HG03280 (cell line): ENCODE data around the gene LRRC52.
A peak's percentile ranks its signal among the peaks of the same experiment; 100 is the strongest.
"Not testable (repeated sequence)": the region's sequence is repeated elsewhere in the genome, so short reads cannot be mapped to it uniquely, and the experiment has no call there.

Experiments used
- ATAC-seq: cut with Tn5 transposase; IDR thresholded peaks from one replicate; pipeline ENCODE4 v1.9.1; 2021; ENCODE audit warnings: mild to moderate bottlenecking, moderate library complexity; ENCODE audit not compliant: unreplicated experiment

Gene LRRC52

DNA sequence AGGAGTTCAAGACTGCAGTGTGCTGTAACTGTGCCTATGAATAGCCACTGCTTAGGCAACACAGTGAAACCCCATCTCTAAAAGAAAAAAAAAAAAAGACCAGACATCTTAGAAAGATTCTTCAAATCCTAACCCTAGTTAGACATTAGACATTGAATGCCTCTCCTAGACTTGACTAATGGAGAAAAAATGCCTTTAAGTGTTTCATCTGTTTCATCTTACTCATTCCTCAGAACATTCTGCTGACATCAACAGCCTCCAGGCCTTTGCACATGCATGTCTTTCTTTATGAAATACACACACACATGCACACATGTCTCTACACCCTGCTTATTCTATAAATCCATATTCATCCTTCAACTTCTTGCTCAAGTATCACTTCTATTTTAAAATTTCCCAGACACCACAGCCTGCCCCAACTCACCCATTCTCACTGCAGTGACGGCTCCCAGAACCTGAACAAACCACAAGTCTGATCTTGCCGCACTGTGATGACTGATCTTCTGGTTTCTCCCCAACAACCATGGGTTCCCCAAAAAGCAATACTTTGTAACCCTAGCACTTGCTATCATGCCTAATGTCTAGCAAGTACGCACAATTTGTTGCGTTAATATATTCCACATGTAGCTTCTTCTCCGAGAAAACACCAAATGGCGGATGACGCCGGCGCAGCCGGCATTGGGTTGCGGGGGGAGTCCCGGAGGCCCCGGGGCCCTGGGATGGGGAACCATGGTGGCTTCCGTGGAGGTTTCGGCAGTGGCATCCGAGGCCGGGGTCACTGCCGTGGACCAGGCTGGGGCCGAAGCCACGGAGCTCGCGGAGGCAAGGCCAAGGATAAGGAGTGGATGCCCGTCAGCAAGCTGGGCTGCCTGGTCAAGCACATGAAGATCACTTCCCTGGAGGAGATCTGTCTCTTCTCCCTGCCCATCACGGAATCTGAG, 37.4 kb downstream of the LRRC52 start:
- ATAC-seq, result no peak

DNA sequence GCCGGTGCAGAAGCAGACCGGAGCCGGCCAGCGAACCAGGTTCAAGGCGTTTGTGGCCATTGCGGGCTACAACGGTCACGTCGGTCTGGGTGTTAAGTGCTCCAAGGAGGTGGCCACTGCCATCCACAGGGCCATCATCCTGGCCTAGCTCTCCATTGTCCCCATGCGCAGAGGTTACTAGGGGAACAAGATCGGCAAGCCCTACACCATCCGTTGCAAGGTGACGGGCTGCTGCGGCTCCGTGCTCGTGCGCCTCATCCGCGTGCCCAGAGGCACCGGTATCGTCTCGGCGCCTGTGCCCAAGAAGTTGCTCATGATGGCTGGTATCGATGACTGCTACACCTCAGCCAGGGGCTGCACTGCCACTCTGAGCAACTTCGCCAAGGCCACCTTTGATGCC, 38.1 kb downstream of the LRRC52 start:
- ATAC-seq, result no peak

DNA sequence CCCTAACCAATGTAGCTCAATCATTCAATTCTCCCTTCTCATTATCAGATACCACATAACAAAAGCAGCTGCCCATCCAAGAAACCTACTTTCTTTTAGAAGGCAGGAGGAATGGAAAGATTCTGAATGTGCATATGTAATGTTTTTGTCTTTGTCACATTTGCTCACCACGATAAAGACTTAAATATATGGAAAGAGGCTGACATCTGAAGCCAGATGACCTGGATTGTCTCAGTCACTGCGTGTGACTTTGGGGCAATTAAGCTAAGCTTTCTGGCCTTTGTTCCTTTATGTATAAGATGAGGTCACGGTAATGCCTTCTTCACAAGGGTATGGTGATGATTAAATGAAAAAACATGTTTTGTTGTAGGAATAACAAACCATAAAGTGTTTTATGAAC, 42.6 kb downstream of the LRRC52 start:
- no peak for ATAC-seq

DNA sequence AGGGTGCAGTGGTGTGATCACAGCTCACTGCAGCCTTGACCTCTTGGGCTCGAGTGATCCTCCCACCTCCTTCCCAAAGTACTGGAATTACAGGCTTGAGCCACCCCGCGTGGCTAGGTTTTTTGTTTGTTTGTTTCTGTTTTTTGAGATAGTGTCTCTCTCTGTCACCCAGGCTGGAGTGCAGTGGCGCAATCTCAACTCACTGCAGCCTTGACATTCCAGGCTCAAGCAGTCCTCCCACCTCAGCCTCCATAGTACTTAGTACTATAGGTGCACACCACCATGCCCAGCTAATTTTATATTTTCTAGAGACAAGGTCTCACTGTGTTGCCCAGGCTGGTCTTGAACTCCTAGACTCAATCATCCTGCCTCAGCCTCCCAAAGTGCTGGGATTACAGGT, 47.6 kb downstream of the LRRC52 start:
- ATAC-seq, result not testable (repeated sequence)

- no peak for ATAC-seq
These were observed 49.4 kb downstream of the LRRC52 start for GRCh38 chr1:165592945-165593823.

- ATAC-seq, result no peak
These were observed 51.6 kb downstream of the LRRC52 start for GRCh38 chr1:165595246-165595938.

- ATAC-seq, result peak; percentile 98
These were observed 54.3 kb downstream of the LRRC52 start for GRCh38 chr1:165597883-165598675.

DNA sequence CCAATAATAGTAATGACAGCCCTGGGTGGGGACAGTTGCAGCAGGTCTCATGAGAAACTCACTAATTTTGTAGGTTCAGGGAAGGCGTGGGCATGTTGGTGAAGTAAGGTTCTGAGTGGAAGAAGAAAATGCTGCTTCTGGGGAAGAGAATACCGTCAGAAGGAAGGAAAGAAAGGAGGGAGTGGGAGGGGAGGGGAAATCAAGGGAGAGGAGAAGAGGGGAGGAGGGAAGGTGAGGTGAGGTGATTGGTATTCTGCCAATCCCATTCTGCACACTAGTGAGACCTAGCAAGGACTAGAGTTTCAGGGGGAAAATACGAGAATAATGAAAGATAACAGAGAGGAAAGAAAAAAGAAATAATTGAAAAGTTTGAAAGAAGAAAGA, 54.9 kb downstream of the LRRC52 start:
- no peak for ATAC-seq

GRCh38 chr1:165600793-165601192, 57.0 kb downstream of the LRRC52 start:
- ATAC-seq, result no peak

GRCh38 chr1:165603810-165604209, 60.0 kb downstream of the LRRC52 start:
- no peak for ATAC-seq

DNA sequence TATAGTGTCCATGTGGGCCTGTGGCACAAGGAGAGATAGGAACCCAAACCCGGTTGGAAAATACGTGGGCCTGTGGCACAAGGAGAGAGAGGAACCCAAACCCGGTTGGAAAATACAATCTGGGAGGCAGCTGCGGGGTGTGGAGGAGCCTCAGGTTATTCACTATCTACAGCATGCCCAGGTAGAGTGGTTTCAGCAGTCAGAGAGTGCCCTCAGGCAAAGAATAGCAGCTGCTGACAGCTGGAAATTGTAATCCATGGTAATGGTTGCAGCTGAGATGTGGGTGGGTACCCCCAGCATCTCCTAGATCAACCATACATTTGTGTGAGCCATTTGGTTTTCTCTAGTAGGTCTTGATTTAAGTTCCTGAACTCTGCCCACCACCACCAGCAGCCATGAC, 61.4 kb downstream of the LRRC52 start:
- no peak for ATAC-seq

- ATAC-seq, result not testable (repeated sequence)
These were observed 62.9 kb downstream of the LRRC52 start for GRCh38 chr1:165606676-165607075.

- no peak for ATAC-seq
These were observed 67.1 kb downstream of the LRRC52 start for GRCh38 chr1:165610866-165611265.

DNA sequence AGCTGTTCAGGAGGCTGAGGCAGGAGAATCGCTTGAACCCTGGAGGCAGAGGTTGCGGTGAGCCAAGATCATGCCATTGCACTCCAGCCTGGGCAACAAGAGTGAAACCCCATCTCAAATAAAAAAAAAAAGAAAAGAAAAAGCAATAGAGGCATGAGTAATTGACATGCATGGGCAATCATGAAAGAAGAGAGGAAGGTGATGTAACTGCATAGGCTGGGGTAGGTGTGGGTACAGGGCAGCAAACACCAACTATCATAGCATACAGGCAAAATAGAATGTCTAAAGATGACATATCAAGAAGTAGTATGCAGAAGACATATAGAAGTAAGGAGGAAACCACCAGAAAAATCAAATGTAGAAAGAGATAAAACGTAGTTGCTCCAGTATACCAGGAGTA, 68.3 kb downstream of the LRRC52 start:
- no peak for ATAC-seq
